ENCODE data around the gene H3-3A. TPM values are rescaled to one million over a fixed set of nuclear protein-coding genes. Genes with fewer than 3 reads are reported as not detected.

H3-3A gene
- polyA plus RNA-seq, 3 donors, result 961 to 1,826 (median 1,812) TPM

GRCh38 chr1:226069811-226070489, 7.4 kb downstream of the H3-3A start:
- peaks cover 17 to 35% of the 10 kb centered on the region in 2 donors for H3K4me1 ChIP-seq (ENCODE audit: control insufficient read depth in 1 of 2, insufficient read depth in 2 of 2, low read length in 2 of 2)
- H3K27ac ChIP-seq (ENCODE audit: low read depth in 1 of 2, low read length in 2 of 2), result no peak overlapping the region
- DNase-seq, result no peak
- H3K4me3 ChIP-seq (replicated peaks in 1 of 3; ENCODE audit: low read depth in 2 of 3, low read length in 3 of 3), result no peak overlapping the region
- Mint-ChIP-seq H3K9me3 (peaks cover 0 to 2% (median 0%) of the 10 kb centered on the region in 7 donors), H3K4me3 (no peak overlapping the region), H3K27me3 (ENCODE audit: low read depth in 3 of 3) (peaks cover 0 to 2% (median 1%) of the 10 kb centered on the region in 3 donors), H3K36me3 (peaks cover 79 to 96% of the 10 kb centered on the region in 2 donors), H3K27ac (peak overlapping the region in 5 of 7 donors; percentile 4 to 58 (median 43)), H3K4me1 (peaks cover 31% of the 10 kb centered on the region)
- TF ChIP-seq, protein P1, sequence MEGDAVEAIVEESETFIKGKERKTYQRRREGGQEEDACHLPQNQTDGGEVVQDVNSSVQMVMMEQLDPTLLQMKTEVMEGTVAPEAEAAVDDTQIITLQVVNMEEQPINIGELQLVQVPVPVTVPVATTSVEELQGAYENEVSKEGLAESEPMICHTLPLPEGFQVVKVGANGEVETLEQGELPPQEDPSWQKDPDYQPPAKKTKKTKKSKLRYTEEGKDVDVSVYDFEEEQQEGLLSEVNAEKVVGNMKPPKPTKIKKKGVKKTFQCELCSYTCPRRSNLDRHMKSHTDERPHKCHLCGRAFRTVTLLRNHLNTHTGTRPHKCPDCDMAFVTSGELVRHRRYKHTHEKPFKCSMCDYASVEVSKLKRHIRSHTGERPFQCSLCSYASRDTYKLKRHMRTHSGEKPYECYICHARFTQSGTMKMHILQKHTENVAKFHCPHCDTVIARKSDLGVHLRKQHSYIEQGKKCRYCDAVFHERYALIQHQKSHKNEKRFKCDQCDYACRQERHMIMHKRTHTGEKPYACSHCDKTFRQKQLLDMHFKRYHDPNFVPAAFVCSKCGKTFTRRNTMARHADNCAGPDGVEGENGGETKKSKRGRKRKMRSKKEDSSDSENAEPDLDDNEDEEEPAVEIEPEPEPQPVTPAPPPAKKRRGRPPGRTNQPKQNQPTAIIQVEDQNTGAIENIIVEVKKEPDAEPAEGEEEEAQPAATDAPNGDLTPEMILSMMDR (IDR thresholded peaks at IDR 0.05), result no peak
- peaks cover 63% of the 10 kb centered on the region for H3K79me2 ChIP-seq (ENCODE audit: insufficient read depth, low read length)
- H2AFZ ChIP-seq (ENCODE audit: insufficient read depth, low read depth, low read length, poor library complexity, severe bottlenecking), result no peak overlapping the region
- H3K9ac ChIP-seq (ENCODE audit: insufficient read depth, low read length, poor library complexity, severe bottlenecking), result no peak overlapping the region
- H3K4me2 ChIP-seq (replicated peaks; ENCODE audit: extremely low read depth, low read length, poor library complexity, severe bottlenecking), result no peak overlapping the region
- intact Hi-C loops (cut with micrococcal nuclease), result loop anchor here in 1 of 2 donors (5.0 to 10.0 kb wide), 2 partner anchors 52 to 115 kb away; partner anchors contain the start of gene ACBD3
- no peaks in the 10 kb centered on the region for H3K27me3 ChIP-seq (ENCODE audit: control insufficient read depth in 2 of 2, insufficient read depth in 2 of 2, low read length in 2 of 2)
- H4K20me1 ChIP-seq (ENCODE audit: insufficient read depth, low read length), result peaks cover 96% of the 10 kb centered on the region
- 92% methylated on average over 6 of the region's 13 CpGs for WGBS (ENCODE audit: insufficient coverage)
- H3K36me3 ChIP-seq (replicated peaks in 1 of 2; ENCODE audit: control insufficient read depth in 1 of 2, insufficient read depth in 2 of 2, low read length in 2 of 2), result peaks cover 80 to 97% of the 10 kb centered on the region in 2 donors
- no peaks in the 10 kb centered on the region for H3K9me3 ChIP-seq (replicated peaks in 1 of 2; ENCODE audit: control insufficient read depth in 1 of 2, insufficient read depth in 1 of 2, low read length in 2 of 2)

DNA sequence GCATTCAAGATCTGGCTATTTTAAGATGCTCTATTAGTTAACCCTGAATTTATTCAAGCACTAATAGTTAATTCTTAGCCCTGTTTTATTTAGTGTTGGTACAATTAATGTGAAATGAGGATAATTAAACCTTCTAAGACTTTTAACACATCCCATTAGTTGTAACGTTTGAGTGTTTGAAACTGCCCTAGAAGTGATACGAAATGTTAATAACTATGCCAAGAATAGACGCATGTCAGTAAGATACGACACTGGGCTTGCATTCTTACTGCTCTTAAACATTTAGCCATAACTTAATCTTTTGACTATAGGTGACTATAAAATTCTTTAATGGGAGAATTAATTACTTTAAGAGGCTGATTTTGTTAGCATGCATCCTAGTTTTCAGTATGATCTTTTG, 9.8 kb downstream of the H3-3A start:
- Mint-ChIP-seq H3K27ac (no peak overlapping the region), H3K36me3 (peaks cover 63 to 78% of the 10 kb centered on the region in 2 donors)
- no peak overlapping the region for H3K27ac ChIP-seq (ENCODE audit: low read depth in 1 of 2, low read length in 2 of 2)

More for the DNA sequence above, 9.8 kb downstream of the H3-3A start:
- no peak for DNase-seq
- Histone ChIP-seq H3K4me3 (replicated peaks in 1 of 3; ENCODE audit: low read depth in 2 of 3, low read length in 3 of 3) (no peak overlapping the region), H4K20me1 (ENCODE audit: insufficient read depth, low read length) (peaks cover 92% of the 10 kb centered on the region), H3K9me3 (replicated peaks in 1 of 2; ENCODE audit: control insufficient read depth in 1 of 2, insufficient read depth in 1 of 2, low read length in 2 of 2) (no peaks in the 10 kb centered on the region), H3K36me3 (replicated peaks in 1 of 2; ENCODE audit: control insufficient read depth in 1 of 2, insufficient read depth in 2 of 2, low read length in 2 of 2) (peaks cover 61 to 79% of the 10 kb centered on the region in 2 donors), H3K9ac (ENCODE audit: insufficient read depth, low read length, poor library complexity, severe bottlenecking) (no peak overlapping the region), H3K27me3 (ENCODE audit: control insufficient read depth in 2 of 2, insufficient read depth in 2 of 2, low read length in 2 of 2) (no peaks in the 10 kb centered on the region), H3K4me2 (replicated peaks; ENCODE audit: extremely low read depth, low read length, poor library complexity, severe bottlenecking) (no peak overlapping the region), H2AFZ (ENCODE audit: insufficient read depth, low read depth, low read length, poor library complexity, severe bottlenecking) (no peak overlapping the region), H3K79me2 (ENCODE audit: insufficient read depth, low read length) (peaks cover 39% of the 10 kb centered on the region), H3K4me1 (ENCODE audit: control insufficient read depth in 1 of 2, insufficient read depth in 2 of 2, low read length in 2 of 2) (peaks cover 0 to 11% of the 10 kb centered on the region in 2 donors)
- Mint-ChIP-seq H3K4me1 (peaks cover 14% of the 10 kb centered on the region), H3K4me3 (no peak overlapping the region), H3K9me3 (peaks cover 0 to 2% (median 0%) of the 10 kb centered on the region in 7 donors), H3K27me3 (ENCODE audit: low read depth in 3 of 3) (peaks cover 0 to 2% (median 1%) of the 10 kb centered on the region in 3 donors)
- TF ChIP-seq, protein P1 (IDR thresholded peaks at IDR 0.05), result no peak
- intact Hi-C loops (cut with micrococcal nuclease), result no loop called here
- no CpG with 5 or more reads among the region's 4 CpGs for WGBS (ENCODE audit: insufficient coverage)

Data from CD14-positive monocyte (primary cell).